T-cell (primary cell): Measurements from ENCODE around the gene CEP41. TPM values are rescaled to one million over a fixed set of nuclear protein-coding genes. Genes with fewer than 3 reads are reported as not detected.

ENCODE experiments used
- ATAC-seq, 4 experiments: fragments of 200-7000 bp in 3 of 4; fragments of 150-1000 bp in 1 of 4; cut with Tn5 transposase; replicated peaks in 1 of 4; 1 replicate in 3 of 4; 2 replicates in 1 of 4; pipeline ENCODE4 v1.10.0; 2021; ENCODE audit warnings: moderate library complexity in 3 of 4, mild to moderate bottlenecking in 2 of 4, moderate number of reproducible peaks in 1 of 4
- CTCF ChIA-PET, 2 donors: fragments of 300-600 bp; sonication (Branson Sonifier 250); formaldehyde crosslinking; loops; one replicate each; lab custom pipeline; 2022; ENCODE audit warnings: antibody characterized with exemption in 2 of 2; lab: Charles Lee
- POLR2A ChIA-PET, 2 donors: fragments of 300-600 bp; sonication (Branson Sonifier 250); formaldehyde crosslinking; loops; one replicate each; lab custom pipeline; 2022; ENCODE audit warnings: antibody characterized with exemption in 2 of 2; lab: Charles Lee
- DNase-seq, 35 experiments: peaks; one replicate each; pipeline versions ENCODE4 v3.0.0 to v3.0.0-alpha.2; 2013 to 2023
- H3K27ac ChIP-seq: one replicate; pipeline ENCODE4 v1.5.1; 2013; ENCODE audit warnings: low read length
- H3K27me3 ChIP-seq, 2 experiments: replicated peaks in 1 of 2; 1 replicate in 1 of 2; 2 replicates in 1 of 2; pipeline versions ENCODE4 v1.6.1 to v1.7.0; 2013; ENCODE audit warnings: low read length in 1 of 2, mixed read lengths in 1 of 2; ENCODE audit not compliant: control insufficient read depth in 2 of 2, insufficient read depth in 2 of 2; ENCODE audit errors: extremely low read depth in 1 of 2
- H3K36me3 ChIP-seq, 2 donors: 1 replicate in 1 of 2; 2 replicates in 1 of 2; pipeline versions ENCODE4 v1.6.1 to v1.7.0; 2013; ENCODE audit warnings: low read length in 1 of 2; ENCODE audit not compliant: control insufficient read depth in 2 of 2, insufficient read depth in 1 of 2; ENCODE audit errors: extremely low read depth in 1 of 2
- H3K4me1 ChIP-seq, 2 experiments: 1 replicate in 1 of 2; 2 replicates in 1 of 2; pipeline versions ENCODE4 v1.6.1 to v1.7.0; 2013; ENCODE audit warnings: low read length in 2 of 2, mixed read lengths in 1 of 2; ENCODE audit not compliant: insufficient read depth in 2 of 2, control insufficient read depth in 1 of 2; ENCODE audit errors: extremely low read depth in 1 of 2
- H3K4me3 ChIP-seq, 2 donors: 1 replicate in 1 of 2; 2 replicates in 1 of 2; pipeline versions ENCODE4 v1.5.1 to v1.7.0; 2013; ENCODE audit warnings: mild to moderate bottlenecking in 2 of 2, low read length in 1 of 2, moderate library complexity in 1 of 2; ENCODE audit not compliant: control insufficient read depth in 1 of 2; ENCODE audit errors: extremely low read depth in 1 of 2
- H3K9me3 ChIP-seq: 2 replicates; pipeline ENCODE4 v1.7.0; 2013
- H3K27ac Mint-ChIP-seq, 2 donors: one replicate each; pipeline ENCODE4 v1.8.0; 2020 to 2021; ENCODE audit warnings: mild to moderate bottlenecking in 2 of 2, mixed read lengths in 2 of 2
- H3K27me3 Mint-ChIP-seq, 2 donors: one replicate each; pipeline ENCODE4 v1.8.0; 2021 to 2022; ENCODE audit warnings: mixed read lengths in 2 of 2
- H3K36me3 Mint-ChIP-seq: one replicate; pipeline ENCODE4 v1.8.0; 2021; ENCODE audit warnings: mixed read lengths
- H3K4me1 Mint-ChIP-seq, 3 donors: one replicate each; pipeline ENCODE4 v1.8.0; 2020 to 2022; ENCODE audit warnings: mixed read lengths in 3 of 3, mild to moderate bottlenecking in 1 of 3
- H3K4me3 Mint-ChIP-seq, 3 donors: one replicate each; pipeline ENCODE4 v1.8.0; 2020 to 2022; ENCODE audit warnings: mild to moderate bottlenecking in 3 of 3, mixed read lengths in 3 of 3, moderate library complexity in 3 of 3
- H3K9me3 Mint-ChIP-seq, 3 donors: one replicate each; pipeline ENCODE4 v1.8.0; 2020 to 2022; ENCODE audit warnings: mixed read lengths in 3 of 3
- WGBS: methylation state at CpG from one replicate; pipeline ENCODE4 v1.1.5; 2013; ENCODE audit warnings: missing lambda C conversion rate; ENCODE audit not compliant: insufficient coverage; 5-methylcytosine and 5-hydroxymethylcytosine counted together
- total RNA-seq, 35 experiments: library from RNA in 6 of 35; stranded (reverse) in 6 of 35; fragments of 120-200 nt in 1 of 35; gene quantifications; one replicate each; pipeline versions ENCODE4 v1.2.1 to v1.2.4 and lab custom pipeline; 2013 to 2026

CEP41 gene
- total RNA-seq, 5 donors from 2014 or later (not counting 1 experiment from before 2014, with no cell fraction given): 6.3 to 13.6 (median 9.2) TPM

- peaks cover 0 to 5% (median 0%) of the 10 kb centered on the region in 3 donors for H3K4me1 Mint-ChIP-seq
- peaks cover 0 to 8% of the 10 kb centered on the region in 2 experiments for H3K27me3 ChIP-seq
Observed at GRCh38 chr7:130356876-130357611, 83.8 kb downstream of the CEP41 start.

DNA sequence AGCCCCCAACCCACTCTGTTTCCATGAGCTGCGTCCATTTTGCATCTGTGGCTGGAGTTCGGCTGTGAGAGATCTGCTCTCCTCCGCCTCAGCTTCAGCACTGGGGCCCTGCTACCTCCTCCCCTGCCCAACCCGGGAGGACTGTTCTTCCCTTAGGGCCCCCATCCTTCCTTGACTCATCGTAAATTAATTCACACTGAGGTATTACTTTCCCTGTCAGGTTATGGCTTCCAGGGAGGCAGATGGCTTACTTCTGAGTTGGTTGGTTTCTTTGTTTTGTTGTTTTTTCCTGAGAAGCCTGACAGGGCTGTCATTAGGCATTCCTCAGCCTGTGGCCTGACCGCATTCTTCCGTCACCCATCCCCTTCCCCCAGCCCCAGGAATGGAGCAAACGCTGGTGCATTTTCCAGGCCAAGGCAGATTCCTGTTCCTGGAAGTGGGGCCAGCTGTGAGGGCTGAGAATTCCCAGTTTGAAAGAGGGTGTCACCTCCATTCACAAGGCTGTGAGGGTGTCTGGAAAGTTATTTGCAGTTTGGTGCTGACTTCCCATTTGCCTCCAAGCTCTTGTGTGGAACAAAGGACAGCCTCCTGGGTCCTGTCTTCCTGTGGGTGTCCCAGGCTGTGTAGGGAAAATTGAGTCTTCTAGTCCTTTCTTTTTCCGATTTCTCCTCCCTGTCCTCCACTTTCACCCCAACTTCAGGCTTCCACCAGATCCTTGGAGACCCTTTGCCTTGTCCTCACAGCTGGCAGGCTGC, 84.5 kb downstream of the CEP41 start:
- H3K9me3 ChIP-seq: no peaks in the 10 kb centered on the region
- Mint-ChIP-seq H3K27me3 (no peaks in the 10 kb centered on the region), H3K4me1 (peaks cover 2 to 5% (median 2%) of the 10 kb centered on the region in 3 donors), H3K9me3 (peaks cover 11 to 15% (median 13%) of the 10 kb centered on the region in 3 donors), H3K36me3 (no peaks in the 10 kb centered on the region), H3K27ac (no peak overlapping the region), H3K4me3 (no peak overlapping the region)
- ChIA-PET POLR2A (no interaction called here), CTCF (no interaction called here)
- WGBS: 89% methylated on average over 3 of the region's 9 CpGs
- no peak for DNase-seq
- no peak overlapping the region for H3K4me3 ChIP-seq
- H3K36me3 ChIP-seq: peaks cover 0 to 4% of the 10 kb centered on the region in 2 donors
- ATAC-seq: no peak
- H3K4me1 ChIP-seq: peaks cover 0 to 1% of the 10 kb centered on the region in 2 experiments
- peaks cover 0 to 12% of the 10 kb centered on the region in 2 experiments for H3K27me3 ChIP-seq
- H3K27ac ChIP-seq: no peak overlapping the region

More at GRCh38 chr7:130356876-130357611, 83.8 kb downstream of the CEP41 start:
- Mint-ChIP-seq H3K36me3 (no peaks in the 10 kb centered on the region), H3K27me3 (no peaks in the 10 kb centered on the region), H3K9me3 (peaks cover 11 to 15% (median 13%) of the 10 kb centered on the region in 3 donors), H3K4me3 (no peak overlapping the region), H3K27ac (no peak overlapping the region)
- 40% methylated on average over 1 of the region's 16 CpGs for WGBS
- no peak for ATAC-seq
- ChIA-PET POLR2A (no interaction called here), CTCF (no interaction called here)
- no peak for DNase-seq
- no peak overlapping the region for H3K4me3 ChIP-seq
- no peaks in the 10 kb centered on the region for H3K4me1 ChIP-seq
- H3K36me3 ChIP-seq: peaks cover 0 to 4% of the 10 kb centered on the region in 2 donors
- H3K9me3 ChIP-seq: no peaks in the 10 kb centered on the region
- no peak overlapping the region for H3K27ac ChIP-seq

DNA sequence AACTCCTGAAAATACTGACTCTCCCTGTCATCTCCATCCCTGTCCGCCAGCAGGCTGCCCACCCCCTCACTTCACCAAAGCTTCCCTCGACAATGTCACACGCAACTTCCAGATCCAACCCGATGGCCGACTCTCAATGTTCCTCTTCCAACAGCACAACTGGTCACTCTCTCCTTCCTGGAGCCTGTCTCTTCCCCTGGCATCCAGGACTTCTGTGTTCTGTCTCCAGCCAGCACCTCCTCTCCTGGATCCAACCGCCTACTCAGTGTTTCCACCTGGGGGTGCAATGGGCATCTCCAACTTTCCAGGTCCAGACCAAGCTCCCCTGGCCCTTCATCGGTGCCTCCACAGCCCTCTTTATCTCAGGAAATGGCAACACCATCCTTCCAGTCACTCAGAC, 87.6 kb downstream of the CEP41 start:
- no peak overlapping the region for H3K27ac ChIP-seq
- ChIA-PET CTCF (no interaction called here), POLR2A (no interaction called here)
- no peaks in the 10 kb centered on the region for H3K36me3 ChIP-seq
- Mint-ChIP-seq H3K27me3 (peaks cover 0 to 9% of the 10 kb centered on the region in 2 donors), H3K4me1 (peaks cover 5 to 11% (median 8%) of the 10 kb centered on the region in 3 donors), H3K4me3 (no peak overlapping the region), H3K27ac (no peak overlapping the region), H3K9me3 (no peaks in the 10 kb centered on the region), H3K36me3 (no peaks in the 10 kb centered on the region)
- ATAC-seq (no peak), DNase-seq (no peak)
- H3K4me1 ChIP-seq: peaks cover 0 to 7% of the 10 kb centered on the region in 2 experiments
- no peak overlapping the region for H3K4me3 ChIP-seq
- peaks cover 0 to 21% of the 10 kb centered on the region in 2 experiments for H3K27me3 ChIP-seq
- H3K9me3 ChIP-seq: no peaks in the 10 kb centered on the region
- WGBS: 89% methylated on average over 7 of the region's 7 CpGs

GRCh38 chr7:130352194-130353074, 88.4 kb downstream of the CEP41 start:
- Histone ChIP-seq H3K27me3 (peaks cover 0 to 25% of the 10 kb centered on the region in 2 experiments), H3K36me3 (no peaks in the 10 kb centered on the region), H3K27ac (no peak overlapping the region), H3K9me3 (no peaks in the 10 kb centered on the region), H3K4me1 (peaks cover 0 to 7% of the 10 kb centered on the region in 2 experiments), H3K4me3 (no peak overlapping the region)
- peaks cover 5 to 11% (median 8%) of the 10 kb centered on the region in 3 donors for H3K4me1 Mint-ChIP-seq
- no peaks in the 10 kb centered on the region for H3K36me3 Mint-ChIP-seq
- ChIA-PET CTCF (interaction anchor here in 1 of 2 donors (0.7 kb wide), 1 partner anchor 1759 kb away, joined by 4 read pairs; no protein-coding TSS in a partner anchor), POLR2A (no interaction called here)
- 89% methylated on average over 14 of the region's 20 CpGs for WGBS
- H3K27me3 Mint-ChIP-seq: peaks cover 0 to 10% of the 10 kb centered on the region in 2 donors
- DNase-seq (no peak), ATAC-seq (no peak)
- no peak overlapping the region for H3K4me3 Mint-ChIP-seq
- no peaks in the 10 kb centered on the region for H3K9me3 Mint-ChIP-seq
- H3K27ac Mint-ChIP-seq: peak overlapping the region in 1 of 2 donors; percentile 27

GRCh38 chr7:130351791-130352090, 89.1 kb downstream of the CEP41 start:
- H3K27ac Mint-ChIP-seq: peak overlapping the region in 1 of 2 donors; percentile 27
- H3K27me3 ChIP-seq: peaks cover 0 to 30% of the 10 kb centered on the region in 2 experiments
- H3K27ac ChIP-seq: no peak overlapping the region
- H3K36me3 Mint-ChIP-seq: no peaks in the 10 kb centered on the region
- peaks cover 0 to 7% of the 10 kb centered on the region in 2 experiments for H3K4me1 ChIP-seq
- no peaks in the 10 kb centered on the region for H3K9me3 ChIP-seq
- no peak overlapping the region for H3K4me3 ChIP-seq
- ChIA-PET POLR2A (no interaction called here), CTCF (interaction anchor here in 1 of 2 donors (0.7 kb wide), 1 partner anchor 1758 kb away, joined by 4 read pairs; no protein-coding TSS in a partner anchor)
- H3K9me3 Mint-ChIP-seq: no peaks in the 10 kb centered on the region
- H3K4me1 Mint-ChIP-seq: peaks cover 5 to 11% (median 8%) of the 10 kb centered on the region in 3 donors
- ATAC-seq (no peak), DNase-seq (no peak)
- peaks cover 0 to 10% of the 10 kb centered on the region in 2 donors for H3K27me3 Mint-ChIP-seq
- WGBS: 100% methylated on average over 2 of the region's 6 CpGs
- no peaks in the 10 kb centered on the region for H3K36me3 ChIP-seq
- H3K4me3 Mint-ChIP-seq: no peak overlapping the region
